ENCODE results near the gene CD82.

GRCh38 chr11:44618561-44619425 is 53.3 kb downstream of the CD82 start:
- no peak for TF ChIP-seq SUZ12 (IDR thresholded peaks at IDR 0.05; ENCODE audit: extremely low read depth, insufficient read depth, insufficient read length)
- TF ChIP-seq ZNF274 (IDR thresholded peaks at IDR 0.05; ENCODE audit: low read depth, low read length), result no peak

All from NT2/D1 (cell line).